GM19193 (cell line): ENCODE measurements around the gene MYO16.

Source experiments
- POLR2A ChIP-seq: IDR thresholded peaks from 4 replicates; pipeline ENCODE4 v1.6.1; 2011; ENCODE audit not compliant: insufficient read depth, insufficient read length; ENCODE audit errors: extremely low read depth

MYO16 gene

DNA sequence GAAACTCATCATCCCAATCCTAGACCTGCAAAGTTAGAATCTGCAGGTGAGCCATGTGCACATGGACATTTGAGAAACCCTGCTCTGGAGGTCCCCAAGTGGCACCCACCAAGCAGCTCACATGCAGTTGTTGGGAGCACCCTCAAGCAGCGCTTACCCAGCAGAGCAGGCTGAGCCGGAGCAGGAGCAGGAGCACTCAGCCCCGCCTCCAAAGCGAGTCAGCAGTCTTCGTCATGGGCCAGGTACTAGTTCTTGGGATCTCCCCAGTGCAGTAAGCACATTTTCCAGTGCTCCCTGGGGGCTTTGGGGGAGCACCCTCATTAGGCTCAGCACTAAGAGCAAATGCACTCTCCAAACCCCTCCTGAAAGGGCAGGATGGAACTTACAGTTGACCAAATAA lies 584.3 kb downstream of the MYO16 start:
- TF ChIP-seq POLR2A: no peak

- TF ChIP-seq POLR2A: no peak
These were observed 585.0 kb downstream of the MYO16 start for GRCh38 chr13:109214393-109214792.

- TF ChIP-seq POLR2A: no peak
These were observed 586.0 kb downstream of the MYO16 start for GRCh38 chr13:109215377-109215776.

GRCh38 chr13:109220631-109221030 lies 591.2 kb downstream of the MYO16 start:
- TF ChIP-seq POLR2A: no peak

DNA sequence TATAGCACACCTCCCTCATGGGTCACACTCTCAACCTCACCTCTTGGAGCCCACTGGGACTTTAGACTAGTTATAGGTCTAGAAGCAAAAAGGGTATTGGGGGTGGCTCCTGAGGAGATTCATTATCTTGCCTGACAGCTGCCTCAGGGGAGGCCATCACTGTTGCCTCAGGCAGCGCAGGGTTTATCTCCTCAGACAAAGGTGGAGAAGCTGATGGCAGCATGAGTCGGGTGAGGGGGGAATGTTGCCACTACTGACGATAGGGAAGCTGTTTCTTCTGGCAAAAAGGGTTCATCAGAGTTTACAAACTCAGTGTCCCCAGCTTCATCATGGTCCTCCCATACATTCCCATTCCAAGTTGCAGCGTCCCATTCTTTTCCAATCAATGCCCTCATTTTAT lies 594.6 kb downstream of the MYO16 start:
- no peak for TF ChIP-seq POLR2A

DNA sequence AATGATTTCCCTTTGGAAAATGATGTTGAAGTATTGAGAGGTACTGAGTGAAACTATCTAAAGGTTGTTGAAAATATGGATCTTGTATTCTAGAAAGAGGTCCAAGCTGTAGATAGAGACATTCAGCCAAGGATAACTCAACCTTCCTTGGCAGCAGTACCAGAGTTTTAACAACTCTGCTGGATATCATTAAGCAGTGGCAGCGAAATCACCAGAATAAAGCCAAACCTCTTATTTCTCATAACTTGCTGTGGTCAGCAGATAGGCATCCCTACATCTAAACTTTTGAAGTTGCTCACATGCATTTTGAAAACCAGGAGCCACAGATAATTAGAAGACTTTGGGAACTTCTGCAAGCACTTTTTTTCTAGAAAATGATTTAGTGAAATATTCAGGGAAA lies 597.2 kb downstream of the MYO16 start:
- no peak for TF ChIP-seq POLR2A

- TF ChIP-seq POLR2A: no peak
These were observed 598.0 kb downstream of the MYO16 start for GRCh38 chr13:109227344-109227940.

- TF ChIP-seq POLR2A: no peak
These were observed 598.8 kb downstream of the MYO16 start for GRCh38 chr13:109228211-109228610.

GRCh38 chr13:109231888-109232287 lies 602.5 kb downstream of the MYO16 start:
- TF ChIP-seq POLR2A: no peak

- no peak for TF ChIP-seq POLR2A
These were observed 603.9 kb downstream of the MYO16 start for GRCh38 chr13:109233293-109233692.

- no peak for TF ChIP-seq POLR2A
These were observed 606.5 kb downstream of the MYO16 start for GRCh38 chr13:109235901-109236300.

- TF ChIP-seq POLR2A: no peak
These were observed 611.7 kb downstream of the MYO16 start for GRCh38 chr13:109241160-109241559.

- no peak for TF ChIP-seq POLR2A
These were observed 614.0 kb downstream of the MYO16 start for GRCh38 chr13:109243311-109243951.

DNA sequence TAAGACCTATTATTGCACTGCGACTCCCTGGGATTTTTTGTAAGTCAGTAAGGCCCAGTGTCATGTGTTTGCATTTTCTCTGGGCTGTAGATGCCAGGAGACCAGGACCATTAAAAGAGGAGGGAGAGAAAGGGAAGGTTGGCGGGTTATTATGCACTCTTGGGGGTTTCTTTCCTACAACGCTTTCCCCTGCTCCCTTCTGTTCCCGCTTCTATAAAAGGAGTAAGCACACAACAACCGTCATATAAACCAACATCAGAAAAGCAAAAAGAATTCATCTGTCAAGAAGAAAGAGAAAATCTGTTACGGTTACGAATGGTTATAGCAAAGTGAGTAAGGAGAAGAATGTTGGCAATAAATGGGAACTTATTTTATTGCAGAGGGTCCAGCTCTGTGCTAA lies 615.2 kb downstream of the MYO16 start:
- TF ChIP-seq POLR2A: no peak

GRCh38 chr13:109246001-109246400 lies 616.6 kb downstream of the MYO16 start:
- TF ChIP-seq POLR2A: no peak

DNA sequence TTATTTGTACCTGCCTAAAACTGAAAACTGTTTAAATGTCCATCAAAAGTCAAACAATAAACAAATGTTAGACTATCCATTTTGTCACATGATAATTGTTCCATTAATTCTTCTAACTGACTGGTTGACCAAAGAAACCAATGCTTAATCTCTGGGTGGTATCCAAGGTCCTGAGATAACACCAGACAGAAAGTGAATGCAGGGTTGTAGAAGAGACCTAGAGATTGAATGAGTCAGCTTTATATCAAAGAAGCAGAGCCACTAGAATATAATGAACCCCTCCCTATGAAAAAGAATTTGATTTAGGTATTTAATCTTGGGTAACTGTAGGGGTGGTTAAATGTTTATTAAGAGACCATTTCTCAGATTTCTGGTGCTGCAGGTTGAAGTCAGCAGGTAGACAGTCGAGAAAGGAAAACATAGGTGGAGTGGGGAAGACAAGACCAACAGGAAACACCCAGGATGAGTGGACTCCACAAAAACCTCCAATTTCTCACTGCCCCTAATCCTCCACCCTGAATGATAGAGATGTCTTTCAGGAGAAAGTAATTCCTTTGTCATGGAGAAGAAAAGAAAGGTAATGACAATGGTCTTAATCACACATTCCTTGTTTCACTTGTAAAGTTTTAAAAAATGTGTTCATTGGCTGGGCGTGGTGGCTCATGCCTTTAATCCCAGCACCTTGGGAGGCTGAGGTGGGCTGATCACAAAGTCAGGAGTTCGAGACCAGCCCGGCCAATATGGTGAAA lies 620.5 kb downstream of the MYO16 start:
- TF ChIP-seq POLR2A: no peak
